Epithelial cell of proximal tubule (primary cell): ENCODE measurements around the gene TUBGCP6. TPM values are rescaled to one million over a fixed set of nuclear protein-coding genes. Genes with fewer than 3 reads are reported as not detected.

Experiments used
- DNase-seq: peaks from one replicate; pipeline ENCODE4 v3.0.0-alpha.2; 2011; ENCODE audit warnings: low read depth
- H3K4me3 ChIP-seq: 2 replicates; pipeline ENCODE4 v1.5.1; 2011; ENCODE audit warnings: low read depth, mild to moderate bottlenecking, low read length
- total RNA-seq: library from RNA; depleted of rRNA; stranded (reverse); fragments of >200 nt; gene quantifications from 2 replicates; pipeline ENCODE4 v1.2.3, GENCODE V29; 2015
- TF ChIP-seq, protein P1 (sequence below): conservative IDR thresholded peaks from 2 replicates; pipeline ENCODE4 v1.5.1; 2012; ENCODE audit warnings: low read depth, mild to moderate bottlenecking, low read length

TUBGCP6 gene
- total RNA-seq, 1 donor from 2014 or later, result 26.1 TPM

DNA sequence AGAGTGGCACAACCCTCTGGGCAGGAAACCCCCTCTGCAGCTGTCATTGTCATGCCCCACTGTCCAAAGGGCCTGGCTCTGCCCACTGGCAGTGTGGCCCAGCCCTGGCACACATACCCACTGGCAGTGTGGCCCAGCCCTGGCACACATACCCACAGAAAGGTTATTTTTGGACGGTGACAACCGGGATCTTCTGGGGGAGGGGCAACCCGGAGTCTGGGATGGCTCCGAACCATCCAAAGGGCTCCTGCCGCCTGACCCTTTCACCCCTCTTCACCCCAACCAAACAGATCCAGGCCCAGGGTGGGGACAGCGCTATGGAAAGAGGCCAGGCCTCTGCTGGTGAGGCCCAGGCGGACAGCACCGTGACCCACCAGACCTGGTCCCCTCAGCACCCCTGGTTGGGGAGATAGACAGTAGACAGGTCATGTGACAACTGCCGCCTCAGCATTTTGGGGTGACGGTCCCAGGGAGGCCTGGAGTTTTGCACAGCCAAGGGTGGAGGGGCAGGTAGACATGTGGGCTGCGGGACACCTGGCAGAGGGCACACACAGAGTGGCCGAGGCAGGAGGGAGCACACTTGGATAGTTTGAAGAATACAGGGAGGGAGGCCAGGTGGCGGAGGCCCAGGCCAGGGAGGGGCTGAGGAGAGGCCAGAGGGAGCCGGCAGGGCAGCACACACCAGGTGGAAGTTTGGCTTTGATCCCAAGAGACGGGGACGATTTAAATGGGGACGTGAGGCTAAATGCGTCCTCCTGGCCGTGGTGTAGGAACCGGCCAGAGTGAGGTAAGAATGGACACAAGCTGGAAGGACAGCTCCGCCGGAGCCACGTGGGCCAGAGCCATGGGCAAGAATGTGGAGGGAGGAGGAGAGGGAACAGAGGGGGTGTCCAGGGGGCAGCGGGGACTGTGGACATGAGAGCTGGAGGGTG is 13.8 kb upstream of the TUBGCP6 start:
- no peak overlapping the region for H3K4me3 ChIP-seq
- no peak for DNase-seq
- TF ChIP-seq, protein P1, sequence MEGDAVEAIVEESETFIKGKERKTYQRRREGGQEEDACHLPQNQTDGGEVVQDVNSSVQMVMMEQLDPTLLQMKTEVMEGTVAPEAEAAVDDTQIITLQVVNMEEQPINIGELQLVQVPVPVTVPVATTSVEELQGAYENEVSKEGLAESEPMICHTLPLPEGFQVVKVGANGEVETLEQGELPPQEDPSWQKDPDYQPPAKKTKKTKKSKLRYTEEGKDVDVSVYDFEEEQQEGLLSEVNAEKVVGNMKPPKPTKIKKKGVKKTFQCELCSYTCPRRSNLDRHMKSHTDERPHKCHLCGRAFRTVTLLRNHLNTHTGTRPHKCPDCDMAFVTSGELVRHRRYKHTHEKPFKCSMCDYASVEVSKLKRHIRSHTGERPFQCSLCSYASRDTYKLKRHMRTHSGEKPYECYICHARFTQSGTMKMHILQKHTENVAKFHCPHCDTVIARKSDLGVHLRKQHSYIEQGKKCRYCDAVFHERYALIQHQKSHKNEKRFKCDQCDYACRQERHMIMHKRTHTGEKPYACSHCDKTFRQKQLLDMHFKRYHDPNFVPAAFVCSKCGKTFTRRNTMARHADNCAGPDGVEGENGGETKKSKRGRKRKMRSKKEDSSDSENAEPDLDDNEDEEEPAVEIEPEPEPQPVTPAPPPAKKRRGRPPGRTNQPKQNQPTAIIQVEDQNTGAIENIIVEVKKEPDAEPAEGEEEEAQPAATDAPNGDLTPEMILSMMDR, result no peak

DNA sequence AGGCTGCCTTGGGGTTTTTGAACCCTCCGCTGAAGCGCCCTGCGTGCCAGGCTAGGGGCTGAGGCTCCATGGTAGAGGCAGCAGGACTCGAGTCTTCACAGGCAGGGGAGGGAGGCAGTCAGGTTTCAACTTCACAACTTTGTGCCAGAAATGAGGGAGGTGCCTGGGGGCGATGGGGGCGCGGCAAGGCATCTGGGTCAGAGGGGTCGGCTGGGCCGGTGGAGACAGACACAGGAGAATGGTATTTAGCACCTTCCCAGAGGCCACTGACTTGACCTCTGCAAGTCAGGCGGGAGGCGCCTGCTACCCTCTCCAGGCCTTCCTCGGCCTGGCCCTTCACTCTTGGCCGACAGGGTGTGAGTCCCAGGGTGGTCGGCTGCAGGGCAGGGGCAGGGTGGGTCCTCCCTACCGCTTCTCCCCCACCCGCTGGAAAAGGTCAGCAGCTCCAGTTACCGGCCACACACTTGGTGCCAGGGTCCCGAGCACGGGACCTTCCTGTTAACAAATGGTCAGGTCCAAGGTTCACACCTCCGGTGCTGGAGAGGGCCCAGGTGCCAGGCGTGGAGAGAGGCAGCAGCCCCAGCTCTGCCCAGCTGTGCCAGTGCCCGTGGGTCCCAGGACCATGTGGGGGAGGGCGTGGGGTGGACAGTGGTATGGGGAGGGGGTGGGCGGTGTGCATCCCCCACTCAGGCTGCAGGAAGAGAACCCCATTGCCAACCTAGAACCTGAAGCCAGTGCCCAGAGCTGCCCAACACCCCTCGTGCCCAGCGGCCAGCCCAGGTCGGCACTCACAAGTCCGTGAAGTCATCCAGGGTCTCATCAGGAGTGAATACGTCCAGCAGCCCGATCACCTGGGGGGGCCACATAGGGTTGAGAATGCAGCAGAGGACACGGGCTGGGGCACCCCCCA is 12.9 kb upstream of the TUBGCP6 start:
- no peak for DNase-seq
- TF ChIP-seq, protein P1, result no peak
- H3K4me3 ChIP-seq, result no peak overlapping the region

DNA sequence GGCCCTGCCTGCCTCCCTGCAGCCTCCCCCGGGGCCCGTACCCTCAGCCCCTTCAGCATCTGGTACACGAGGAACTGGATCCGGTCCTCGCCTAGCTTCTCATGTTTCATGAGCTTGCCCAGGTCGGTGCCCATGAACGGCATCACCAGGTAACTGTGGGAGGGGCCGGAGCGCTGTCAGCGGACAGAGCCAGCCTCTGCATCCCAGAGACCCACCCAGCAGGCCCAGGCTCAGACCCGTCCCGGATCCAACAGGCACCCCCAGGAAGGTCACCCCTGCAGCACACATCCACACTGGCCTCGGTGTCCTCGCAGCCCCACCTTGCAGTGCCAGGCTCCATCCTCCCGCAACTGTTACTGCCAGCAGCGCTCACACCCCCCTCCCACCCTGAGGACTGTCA is 12.2 kb upstream of the TUBGCP6 start:
- H3K4me3 ChIP-seq, result no peak overlapping the region
- TF ChIP-seq, protein P1, result no peak
- no peak for DNase-seq

DNA sequence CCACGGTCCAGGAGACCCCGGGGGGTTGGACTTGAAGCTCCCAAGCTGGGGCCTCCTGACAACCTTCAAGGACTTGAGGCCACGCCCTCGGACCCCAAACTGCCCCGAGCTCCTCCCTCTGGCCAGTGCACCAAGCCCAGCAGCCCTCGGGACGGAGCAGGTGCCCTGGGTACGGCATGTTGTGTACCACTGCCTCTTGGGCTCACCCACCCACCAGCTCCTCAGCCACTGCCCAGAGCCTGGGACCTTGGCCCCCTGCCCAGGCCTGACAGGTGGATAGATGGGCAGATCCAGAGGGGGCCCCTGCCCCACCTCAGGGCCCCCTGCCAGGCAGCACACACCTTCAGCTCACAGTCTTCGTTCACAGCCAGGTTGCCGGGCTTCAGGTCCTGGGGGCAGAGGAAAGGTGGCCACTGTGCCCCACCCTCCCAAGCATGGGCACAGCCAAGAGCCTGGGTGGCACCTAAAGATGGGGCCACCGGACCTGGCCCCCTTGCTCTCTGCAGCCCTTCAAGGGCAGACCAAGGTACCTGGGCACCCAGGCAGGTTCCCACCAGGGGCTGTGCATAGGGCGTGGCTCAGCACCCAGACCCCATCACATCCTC is 11.5 kb upstream of the TUBGCP6 start:
- TF ChIP-seq, protein P1, result no peak
- DNase-seq, result no peak

DNA sequence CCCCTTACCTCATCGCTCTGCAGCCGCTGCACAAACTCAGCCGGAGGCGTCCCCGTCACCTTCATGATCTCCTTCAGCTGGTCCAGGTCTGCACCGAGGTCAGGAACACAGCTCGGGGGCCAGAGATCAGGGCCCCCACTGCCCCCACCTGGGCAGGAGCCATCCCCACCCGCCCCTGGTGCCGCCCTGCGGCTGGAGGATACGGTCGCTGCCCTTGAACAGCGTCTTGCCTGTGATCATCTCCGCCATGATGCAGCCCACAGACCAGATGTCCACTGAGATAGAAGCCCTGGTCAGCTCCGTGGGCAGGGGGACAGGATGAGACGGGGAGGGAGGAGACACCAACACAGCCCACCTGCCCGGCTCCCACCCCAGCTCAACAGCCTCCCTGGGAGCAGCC is 10.8 kb upstream of the TUBGCP6 start:
- TF ChIP-seq, protein P1, result no peak
- no peak for DNase-seq
- H3K4me3 ChIP-seq, result no peak overlapping the region

More for the DNA sequence above, 11.5 kb upstream of the TUBGCP6 start:
- H3K4me3 ChIP-seq, result no peak overlapping the region

DNA sequence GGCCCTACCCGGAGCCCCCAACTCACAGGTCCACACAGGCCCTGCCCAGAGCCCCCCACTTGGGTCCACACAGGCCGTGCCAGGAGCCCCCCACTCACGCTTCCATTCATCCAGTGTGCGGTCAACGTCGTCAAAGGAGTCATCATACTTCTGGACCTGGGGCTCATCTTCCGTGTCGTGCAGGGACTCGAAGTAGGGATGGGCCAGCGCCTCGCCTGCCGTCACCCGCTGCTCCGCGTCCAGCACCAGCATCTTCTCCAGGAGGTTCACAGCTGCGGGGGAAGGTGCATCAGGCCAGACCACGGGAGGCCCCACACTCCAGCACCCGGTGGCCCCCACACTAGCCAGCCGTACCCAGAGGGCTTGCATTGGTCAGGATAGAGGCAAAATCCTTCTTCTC is 10.3 kb upstream of the TUBGCP6 start:
- DNase-seq, result no peak
- H3K4me3 ChIP-seq, result no peak overlapping the region
- TF ChIP-seq, protein P1, result no peak
